Measurements from ENCODE around the gene RBMS3. TPM values are rescaled to one million over a fixed set of nuclear protein-coding genes. Genes with fewer than 3 reads are reported as not detected.

Gene RBMS3
- total RNA-seq, 2 donors from 2014 or later: 31.7 to 45.1 TPM

DNA sequence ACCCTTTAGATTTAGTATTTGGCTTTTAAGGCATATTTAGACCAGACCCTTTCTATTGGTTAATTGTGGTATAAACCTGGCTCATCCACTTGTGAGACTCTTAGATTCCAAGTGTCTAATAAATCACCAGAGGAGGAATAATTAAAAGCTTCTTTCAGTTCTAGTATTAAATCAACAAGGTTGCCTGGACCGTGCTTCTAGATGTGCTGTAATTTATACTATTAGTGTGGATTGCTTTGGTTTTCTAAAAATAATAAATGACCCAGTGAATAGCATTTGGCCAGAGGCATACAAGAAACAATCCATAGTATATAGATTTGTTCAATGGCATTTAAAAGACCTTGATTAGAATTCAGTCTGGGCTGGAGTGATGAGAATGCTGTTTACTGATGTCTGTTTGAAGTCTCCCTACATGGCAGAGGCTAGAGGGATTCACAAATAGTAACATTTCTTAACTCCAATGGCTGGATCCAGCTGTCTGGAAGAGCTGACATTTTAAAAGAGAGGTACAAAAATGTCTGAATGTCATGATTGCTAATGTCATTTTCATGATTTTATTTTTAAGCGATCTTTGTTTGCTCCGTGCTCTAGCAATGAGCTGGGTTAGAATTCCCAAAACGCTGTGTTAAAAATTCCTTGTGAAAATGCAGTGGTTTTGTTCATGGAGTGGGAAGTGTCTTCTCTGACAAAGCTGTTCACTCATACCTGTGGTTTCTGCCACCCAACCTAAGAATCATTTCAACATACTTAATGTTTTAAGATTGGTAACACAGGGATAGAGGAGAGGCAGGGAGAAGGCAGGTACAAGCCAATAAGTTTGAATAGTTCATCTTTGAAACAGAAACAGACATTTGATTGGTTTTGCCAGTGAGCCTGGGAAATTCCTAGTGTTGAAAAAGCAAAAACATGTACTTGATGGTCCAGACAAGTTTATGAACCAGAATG lies 89.9 kb downstream of the RBMS3 start:
- Histone ChIP-seq H3K4me3 (no peak overlapping the region), H3K9me3 (no peaks in the 10 kb centered on the region), H3K27ac (no peak overlapping the region), H3K27me3 (replicated peaks; ENCODE audit: insufficient read depth) (no peaks in the 10 kb centered on the region), H3K36me3 (no peaks in the 10 kb centered on the region), H3K4me1 (replicated peaks) (no peaks in the 10 kb centered on the region)
- DNase-seq (ENCODE audit: low spot score): no peak
- 56% methylated on average over 4 of the region's 4 CpGs for WGBS
- TF ChIP-seq POLR2AphosphoS5 (IDR thresholded peaks at IDR 0.05) (no peak), POLR2A (IDR thresholded peaks at IDR 0.05) (no peak)
- TF ChIP-seq, protein P1, sequence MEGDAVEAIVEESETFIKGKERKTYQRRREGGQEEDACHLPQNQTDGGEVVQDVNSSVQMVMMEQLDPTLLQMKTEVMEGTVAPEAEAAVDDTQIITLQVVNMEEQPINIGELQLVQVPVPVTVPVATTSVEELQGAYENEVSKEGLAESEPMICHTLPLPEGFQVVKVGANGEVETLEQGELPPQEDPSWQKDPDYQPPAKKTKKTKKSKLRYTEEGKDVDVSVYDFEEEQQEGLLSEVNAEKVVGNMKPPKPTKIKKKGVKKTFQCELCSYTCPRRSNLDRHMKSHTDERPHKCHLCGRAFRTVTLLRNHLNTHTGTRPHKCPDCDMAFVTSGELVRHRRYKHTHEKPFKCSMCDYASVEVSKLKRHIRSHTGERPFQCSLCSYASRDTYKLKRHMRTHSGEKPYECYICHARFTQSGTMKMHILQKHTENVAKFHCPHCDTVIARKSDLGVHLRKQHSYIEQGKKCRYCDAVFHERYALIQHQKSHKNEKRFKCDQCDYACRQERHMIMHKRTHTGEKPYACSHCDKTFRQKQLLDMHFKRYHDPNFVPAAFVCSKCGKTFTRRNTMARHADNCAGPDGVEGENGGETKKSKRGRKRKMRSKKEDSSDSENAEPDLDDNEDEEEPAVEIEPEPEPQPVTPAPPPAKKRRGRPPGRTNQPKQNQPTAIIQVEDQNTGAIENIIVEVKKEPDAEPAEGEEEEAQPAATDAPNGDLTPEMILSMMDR (IDR thresholded peaks at IDR 0.05): no peak
- intact Hi-C loops (cut with DNase I): no loop called here

DNA sequence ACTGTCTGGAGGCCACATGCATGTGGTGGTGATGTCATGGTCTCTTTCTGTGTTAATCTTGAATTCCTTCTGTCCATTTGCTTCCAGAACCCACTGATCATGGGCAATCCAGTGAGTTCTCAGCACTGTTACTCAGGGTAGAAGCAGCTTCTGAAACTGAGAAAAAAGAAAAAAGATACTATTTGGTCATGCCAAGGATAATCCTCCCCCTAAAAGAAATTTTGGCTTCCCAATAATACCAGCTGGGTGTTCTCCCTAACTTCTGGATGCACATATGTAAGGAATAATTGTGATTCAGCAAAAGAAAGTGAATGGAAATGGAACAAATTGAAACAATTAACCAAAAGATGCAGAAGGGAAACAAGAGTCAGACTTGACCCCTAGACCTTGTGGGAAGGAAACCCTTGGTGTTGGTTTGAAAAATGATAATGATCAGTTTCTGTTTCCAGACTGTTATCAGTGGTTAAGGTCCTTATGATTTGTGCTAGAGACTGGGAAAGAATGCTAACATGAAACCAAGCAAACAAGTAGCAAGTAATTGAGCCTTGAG lies 92.3 kb downstream of the RBMS3 start:
- H3K36me3 ChIP-seq: no peaks in the 10 kb centered on the region
- intact Hi-C loops (cut with DNase I): no loop called here
- TF ChIP-seq, protein P1 (IDR thresholded peaks at IDR 0.05): no peak
- TF ChIP-seq POLR2A (IDR thresholded peaks at IDR 0.05) (no peak), POLR2AphosphoS5 (IDR thresholded peaks at IDR 0.05) (no peak)
- H3K9me3 ChIP-seq: no peaks in the 10 kb centered on the region
- H3K4me3 ChIP-seq: no peak overlapping the region
- H3K27me3 ChIP-seq (replicated peaks; ENCODE audit: insufficient read depth): no peaks in the 10 kb centered on the region
- H3K4me1 ChIP-seq (replicated peaks): no peaks in the 10 kb centered on the region
- no peak overlapping the region for H3K27ac ChIP-seq
- no peak for DNase-seq (ENCODE audit: low spot score)

DNA sequence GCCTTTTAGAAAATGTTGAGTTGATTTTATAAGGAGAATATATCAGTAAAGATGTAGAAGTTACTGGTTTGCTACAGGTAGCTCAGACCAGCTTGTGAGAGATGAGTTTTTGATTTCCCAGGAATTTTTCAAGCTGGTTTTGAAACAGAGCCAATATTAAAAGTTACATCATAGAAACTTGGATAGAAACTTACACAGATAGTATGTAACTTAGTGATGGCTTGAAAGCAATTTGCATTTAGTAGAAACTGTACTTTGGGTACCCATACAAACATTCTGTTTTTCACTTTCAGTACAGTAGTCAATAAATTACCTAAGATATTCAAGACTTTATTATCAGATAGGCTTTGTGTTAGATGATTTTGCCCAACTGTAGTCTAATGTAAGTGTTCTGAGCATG lies 93.4 kb downstream of the RBMS3 start:
- H3K27me3 ChIP-seq (replicated peaks; ENCODE audit: insufficient read depth): no peaks in the 10 kb centered on the region
- TF ChIP-seq POLR2A (IDR thresholded peaks at IDR 0.05) (no peak), POLR2AphosphoS5 (IDR thresholded peaks at IDR 0.05) (no peak)
- TF ChIP-seq, protein P1 (IDR thresholded peaks at IDR 0.05): no peak
- no peak for DNase-seq (ENCODE audit: low spot score)
- H3K27ac ChIP-seq: no peak overlapping the region
- no peaks in the 10 kb centered on the region for H3K4me1 ChIP-seq (replicated peaks)
- intact Hi-C loops (cut with DNase I): no loop called here
- no peaks in the 10 kb centered on the region for H3K9me3 ChIP-seq
- no peak overlapping the region for H3K4me3 ChIP-seq
- no peaks in the 10 kb centered on the region for H3K36me3 ChIP-seq

DNA sequence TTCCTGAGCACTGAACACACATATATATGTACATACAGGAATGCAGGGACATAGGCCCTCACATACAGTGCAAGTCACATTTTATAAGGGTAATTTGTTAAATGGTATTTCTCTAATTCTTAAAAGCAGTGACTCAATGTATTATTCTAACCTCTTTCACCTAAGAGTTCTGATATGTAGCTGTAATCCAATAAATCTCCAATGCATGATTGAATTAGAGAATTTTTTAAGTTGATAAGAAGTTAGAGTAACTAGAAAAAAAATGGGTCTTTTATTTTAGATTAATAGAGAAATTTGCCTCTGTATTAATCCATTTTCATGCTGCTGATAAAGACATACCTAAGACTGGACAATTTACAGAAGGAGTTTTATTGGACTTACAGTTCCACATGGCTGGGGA lies 98.2 kb downstream of the RBMS3 start:
- no peak for TF ChIP-seq POLR2AphosphoS5 (IDR thresholded peaks at IDR 0.05)
- TF ChIP-seq POLR2A (IDR thresholded peaks at IDR 0.05): no peak
- TF ChIP-seq, protein P1 (IDR thresholded peaks at IDR 0.05): no peak
- no peak for DNase-seq (ENCODE audit: low spot score)
- H3K27ac ChIP-seq: no peak overlapping the region
- H3K4me1 ChIP-seq (replicated peaks): no peaks in the 10 kb centered on the region
- no peak overlapping the region for H3K4me3 ChIP-seq
- H3K9me3 ChIP-seq: no peaks in the 10 kb centered on the region
- no peaks in the 10 kb centered on the region for H3K27me3 ChIP-seq (replicated peaks; ENCODE audit: insufficient read depth)
- intact Hi-C loops (cut with DNase I): no loop called here
- H3K36me3 ChIP-seq: no peaks in the 10 kb centered on the region

DNA sequence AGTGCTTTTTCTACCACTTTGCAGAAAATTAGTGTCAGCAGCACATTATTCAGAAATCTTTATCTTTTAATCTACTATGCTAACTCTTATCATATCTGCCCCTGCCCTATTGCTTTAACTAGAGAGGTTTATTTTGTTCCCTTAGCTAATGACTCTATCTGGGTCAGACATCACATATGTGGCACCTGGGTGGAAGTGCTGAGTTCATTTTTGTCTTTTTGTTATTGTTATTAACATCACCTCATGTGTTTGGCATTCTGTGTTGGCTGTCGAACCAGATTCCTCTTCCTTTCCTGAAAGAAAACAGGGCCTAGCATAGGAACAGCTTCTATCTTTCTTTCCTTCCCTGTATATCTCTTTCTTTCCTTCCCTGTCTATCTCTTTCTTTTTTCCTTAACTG lies 100.7 kb downstream of the RBMS3 start:
- Histone ChIP-seq H3K4me1 (replicated peaks) (no peaks in the 10 kb centered on the region), H3K27me3 (replicated peaks; ENCODE audit: insufficient read depth) (no peaks in the 10 kb centered on the region), H3K36me3 (no peaks in the 10 kb centered on the region), H3K27ac (no peak overlapping the region), H3K4me3 (no peak overlapping the region), H3K9me3 (no peaks in the 10 kb centered on the region)
- no peak for TF ChIP-seq POLR2AphosphoS5 (IDR thresholded peaks at IDR 0.05)
- TF ChIP-seq, protein P1 (IDR thresholded peaks at IDR 0.05): no peak
- intact Hi-C loops (cut with DNase I): loop anchor here (10.0 kb wide), 1 partner anchor 97 kb away; the partner anchor contains the start of gene RBMS3
- DNase-seq (ENCODE audit: low spot score): no peak
- WGBS: 65% methylated on average over 1 of the region's 1 CpG
